Neural progenitor cell (in vitro differentiated cells): Measurements from ENCODE around the gene TGFBR3. TPM values are rescaled to one million over a fixed set of nuclear protein-coding genes. Genes with fewer than 3 reads are reported as not detected.

Source experiments
- DNase-seq: peaks from one replicate; pipeline ENCODE4 v3.0.0-alpha.2; 2016; ENCODE audit warnings: low spot score
- H2AFZ ChIP-seq: fragments of 200-600 bp; sonication (generic); replicated peaks from 2 replicates; pipeline ENCODE4 v1.6.1; 2016; ENCODE audit warnings: antibody characterized with exemption
- H3F3A ChIP-seq: fragments of 200-600 bp; sonication (generic); 2 replicates; pipeline ENCODE4 v1.6.1; 2016; ENCODE audit warnings: antibody characterized with exemption, low read depth
- H3K27ac ChIP-seq: fragments of 200-600 bp; sonication (generic); 2 replicates; pipeline ENCODE4 v1.5.1; 2016; ENCODE audit warnings: mild to moderate bottlenecking
- H3K27me3 ChIP-seq: fragments of 200-600 bp; sonication (generic); 2 replicates; pipeline ENCODE4 v1.6.1; 2016; ENCODE audit warnings: mild to moderate bottlenecking, moderate library complexity
- H3K36me3 ChIP-seq: fragments of 200-600 bp; sonication (generic); 2 replicates; pipeline ENCODE4 v1.5.1; 2016
- H3K4me1 ChIP-seq: fragments of 200-600 bp; sonication (generic); 2 replicates; pipeline ENCODE4 v1.6.1; 2016; ENCODE audit warnings: mixed run types
- H3K4me2 ChIP-seq: fragments of 200-600 bp; sonication (generic); 2 replicates; pipeline ENCODE4 v1.6.1; 2016
- H3K4me3 ChIP-seq: fragments of 200-600 bp; sonication (generic); 2 replicates; pipeline ENCODE4 v1.5.1; 2016
- H3K79me2 ChIP-seq: fragments of 200-600 bp; sonication (generic); 2 replicates; pipeline ENCODE4 v1.6.1; 2016; ENCODE audit warnings: low read depth
- H3K9ac ChIP-seq: fragments of 200-600 bp; sonication (generic); 2 replicates; pipeline ENCODE4 v1.6.1; 2016
- H3K9me3 ChIP-seq: fragments of 200-600 bp; sonication (generic); 2 replicates; pipeline ENCODE4 v1.5.1; 2016; ENCODE audit warnings: low read depth
- H4K20me1 ChIP-seq: fragments of 200-600 bp; sonication (generic); 2 replicates; pipeline ENCODE4 v1.6.1; 2016; ENCODE audit warnings: low read depth
- H3K27ac Mint-ChIP-seq: 3 replicates; pipeline ENCODE4 v1.8.0; 2021; ENCODE audit warnings: mixed read lengths
- H3K27me3 Mint-ChIP-seq: 2 replicates; pipeline ENCODE4 v1.8.0; 2022; ENCODE audit warnings: low read depth, mild to moderate bottlenecking, inconsistent platforms, moderate library complexity, mixed read lengths; ENCODE audit not compliant: insufficient read depth
- H3K36me3 Mint-ChIP-seq: 3 replicates; pipeline ENCODE4 v1.8.0; 2021; ENCODE audit warnings: mixed read lengths
- H3K4me1 Mint-ChIP-seq: 3 replicates; pipeline ENCODE4 v1.8.0; 2021; ENCODE audit warnings: mixed read lengths
- H3K4me3 Mint-ChIP-seq: 3 replicates; pipeline ENCODE4 v1.8.0; 2021; ENCODE audit warnings: mild to moderate bottlenecking, moderate library complexity, mixed read lengths
- H3K9me3 Mint-ChIP-seq: 3 replicates; pipeline ENCODE4 v1.8.0; 2020; ENCODE audit warnings: mixed read lengths
- CTCF ChIP-seq: fragments of 200-600 bp; sonication (generic); IDR thresholded peaks from 2 replicates; pipeline ENCODE4 v1.5.1; 2017; ENCODE audit warnings: antibody characterized with exemption, mild to moderate bottlenecking
- EZH2 ChIP-seq: fragments of 200-600 bp; sonication (generic); IDR thresholded peaks from 2 replicates; pipeline ENCODE4 v1.6.1; 2017; ENCODE audit warnings: antibody characterized with exemption, mild to moderate bottlenecking, moderate library complexity
- EZH2phosphoT487 ChIP-seq: fragments of 200-600 bp; sonication (generic); IDR thresholded peaks from 2 replicates; pipeline ENCODE4 v1.6.1; 2017; ENCODE audit warnings: antibody characterized with exemption
- total RNA-seq: library from RNA; depleted of rRNA; stranded (reverse); fragments of >200 nt; gene quantifications from 2 replicates; pipeline ENCODE4 v1.2.3, GENCODE V29; 2015; ENCODE audit warnings: low replicate concordance

Gene TGFBR3
- total RNA-seq, 1 donor from 2014 or later, result 11.8 TPM

- Histone ChIP-seq H3K4me2 (no peak overlapping the region), H3K9me3 (no peaks in the 10 kb centered on the region), H3K79me2 (no peaks in the 10 kb centered on the region), H4K20me1 (no peaks in the 10 kb centered on the region), H3K27me3 (no peaks in the 10 kb centered on the region), H3K36me3 (no peaks in the 10 kb centered on the region), H3K9ac (no peak overlapping the region), H3K4me1 (peaks cover 54% of the 10 kb centered on the region), H3K4me3 (no peak overlapping the region), H2AFZ (no peak overlapping the region), H3F3A (peaks cover 25% of the 10 kb centered on the region), H3K27ac (no peak overlapping the region)
- Mint-ChIP-seq H3K9me3 (no peaks in the 10 kb centered on the region), H3K27me3 (peaks cover 3% of the 10 kb centered on the region), H3K4me3 (no peak overlapping the region), H3K27ac (no peak overlapping the region), H3K4me1 (peaks cover 58% of the 10 kb centered on the region), H3K36me3 (no peaks in the 10 kb centered on the region)
- TF ChIP-seq EZH2 (no peak), EZH2phosphoT487 (no peak), CTCF (no peak)
- DNase-seq, result no peak
Observed at GRCh38 chr1:91685994-91686393, 200.0 kb downstream of the TGFBR3 start.

- Mint-ChIP-seq H3K27ac (peak overlapping the region; percentile 76), H3K36me3 (no peaks in the 10 kb centered on the region), H3K4me3 (no peak overlapping the region), H3K27me3 (peaks cover 5% of the 10 kb centered on the region), H3K9me3 (no peaks in the 10 kb centered on the region), H3K4me1 (peaks cover 56% of the 10 kb centered on the region)
- H3K4me1 ChIP-seq, result peaks cover 57% of the 10 kb centered on the region
- TF ChIP-seq CTCF, result no peak
- TF ChIP-seq EZH2, result no peak
- no peak for TF ChIP-seq EZH2phosphoT487
- DNase-seq, result peak; percentile 47
- H3K9ac ChIP-seq, result no peak overlapping the region
- H3K36me3 ChIP-seq, result no peaks in the 10 kb centered on the region
- H3F3A ChIP-seq, result peaks cover 26% of the 10 kb centered on the region
- H3K4me3 ChIP-seq, result no peak overlapping the region
- peak overlapping the region; percentile 59 for H3K27ac ChIP-seq
- H4K20me1 ChIP-seq, result no peaks in the 10 kb centered on the region
- H3K27me3 ChIP-seq, result no peaks in the 10 kb centered on the region
- peak overlapping the region; percentile 45 for H3K4me2 ChIP-seq
- H2AFZ ChIP-seq, result no peak overlapping the region
- H3K9me3 ChIP-seq, result no peaks in the 10 kb centered on the region
- no peaks in the 10 kb centered on the region for H3K79me2 ChIP-seq
Observed at GRCh38 chr1:91684481-91685196, 201.3 kb downstream of the TGFBR3 start.

- Mint-ChIP-seq H3K27me3 (peaks cover 6% of the 10 kb centered on the region), H3K9me3 (no peaks in the 10 kb centered on the region), H3K36me3 (no peaks in the 10 kb centered on the region), H3K27ac (peak overlapping the region; percentile 83), H3K4me1 (peaks cover 47% of the 10 kb centered on the region), H3K4me3 (peak overlapping the region; percentile 11)
- peak overlapping the region; percentile 45 for H3K4me2 ChIP-seq
- H3K9ac ChIP-seq, result no peak overlapping the region
- H3K36me3 ChIP-seq, result no peaks in the 10 kb centered on the region
- H2AFZ ChIP-seq, result no peak overlapping the region
- peaks cover 30% of the 10 kb centered on the region for H3F3A ChIP-seq
- H3K4me3 ChIP-seq, result no peak overlapping the region
- DNase-seq, result peak; percentile 59
- no peaks in the 10 kb centered on the region for H3K9me3 ChIP-seq
- TF ChIP-seq CTCF (no peak), EZH2phosphoT487 (no peak), EZH2 (no peak)
- no peaks in the 10 kb centered on the region for H4K20me1 ChIP-seq
- H3K27ac ChIP-seq, result no peak overlapping the region
- H3K27me3 ChIP-seq, result no peaks in the 10 kb centered on the region
- H3K4me1 ChIP-seq, result peaks cover 52% of the 10 kb centered on the region
- no peaks in the 10 kb centered on the region for H3K79me2 ChIP-seq
Observed at GRCh38 chr1:91683598-91683951, 202.4 kb downstream of the TGFBR3 start.
